ENCODE measurements around the gene ZNF143.
A peak's percentile ranks its signal among the peaks of the same experiment; 100 is the strongest.

ZNF143 gene

DNA sequence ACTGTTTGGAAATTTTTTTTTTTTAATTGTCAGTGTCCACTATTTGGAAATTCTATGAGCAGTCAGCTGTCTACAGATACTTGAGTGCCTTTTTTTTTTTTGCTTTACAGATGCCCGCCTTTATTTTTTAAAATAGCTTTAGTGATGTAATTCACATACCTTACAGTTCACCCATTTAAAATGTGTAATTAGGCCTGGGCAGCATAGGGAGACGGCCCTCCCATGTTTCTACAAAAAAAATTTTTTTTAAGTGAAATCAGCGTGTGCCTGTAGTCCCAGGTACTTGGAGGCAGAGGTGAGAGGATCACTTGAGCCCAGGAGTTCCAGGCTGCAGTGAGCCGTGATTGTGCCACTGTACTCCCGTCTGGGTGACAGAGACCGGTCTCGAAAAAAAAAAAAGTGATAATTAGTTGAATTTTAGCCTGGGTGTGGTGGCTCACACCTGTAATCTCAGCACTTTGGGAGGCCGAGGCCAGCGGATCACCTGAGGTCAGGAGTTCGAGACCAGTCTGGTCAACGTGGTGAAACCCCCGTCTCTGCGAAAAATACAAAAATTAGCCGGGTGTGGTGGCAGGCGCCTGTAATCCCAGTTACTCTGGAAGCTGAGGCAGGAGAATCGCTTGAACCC is 1.5 kb downstream of the ZNF143 start:
- H3K9me3 ChIP-seq (ENCODE audit: control insufficient read depth in 1 of 2, low read length in 2 of 2), result no peaks in the 10 kb centered on the region
- H3K4me3 ChIP-seq (ENCODE audit: low read depth in 1 of 2, low read length in 2 of 2), result peak overlapping the region; percentile 69 to 83
- H3K27me3 ChIP-seq (ENCODE audit: low read depth, low read length), result no peaks in the 10 kb centered on the region
- peaks cover 0 to 11% of the 10 kb centered on the region in 2 donors for H3K4me1 ChIP-seq (ENCODE audit: control insufficient read depth in 1 of 2, insufficient read depth in 2 of 2, low read length in 2 of 2)
- H3K36me3 ChIP-seq (ENCODE audit: control insufficient read depth in 1 of 2, insufficient read depth in 2 of 2, low read length in 2 of 2), result peaks cover 0 to 18% of the 10 kb centered on the region in 2 donors
- H3K27ac ChIP-seq (ENCODE audit: low read length), result peak overlapping the region; percentile 98

DNA sequence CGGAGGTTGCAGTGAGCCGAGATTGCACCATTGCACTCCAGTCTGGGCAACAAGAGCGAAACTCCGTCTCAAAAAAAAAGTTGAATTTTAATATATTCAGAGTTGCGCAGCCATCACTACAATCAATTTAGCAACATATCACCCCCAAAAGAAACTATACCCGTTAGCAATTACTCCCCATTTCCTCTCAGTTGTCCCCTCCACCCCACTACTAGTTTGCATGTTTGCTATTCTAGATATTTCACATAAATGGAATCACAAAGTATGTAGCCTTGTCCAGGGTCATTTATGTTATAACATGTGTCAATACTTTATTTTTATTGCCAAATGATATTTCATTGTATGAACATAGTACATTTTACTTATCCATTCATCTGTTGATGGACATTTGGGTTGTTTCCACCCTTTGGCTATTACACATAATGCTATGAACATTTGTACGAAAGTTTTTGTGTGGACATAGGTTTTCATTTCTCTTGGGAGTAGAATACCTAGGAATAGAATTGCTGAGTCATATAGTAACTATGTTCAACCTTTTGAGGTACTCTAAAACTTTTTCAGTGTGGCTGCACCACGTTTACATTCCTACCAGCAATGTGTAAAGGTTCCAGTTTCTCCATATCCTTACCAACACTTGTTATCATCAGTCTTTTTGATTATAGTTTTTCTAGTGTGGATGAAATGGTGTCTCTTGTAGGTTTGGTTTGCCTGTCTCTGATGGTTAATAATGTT is 2.2 kb downstream of the ZNF143 start:
- H3K4me1 ChIP-seq (ENCODE audit: control insufficient read depth in 1 of 2, insufficient read depth in 2 of 2, low read length in 2 of 2), result peaks cover 0 to 11% of the 10 kb centered on the region in 2 donors
- H3K36me3 ChIP-seq (ENCODE audit: control insufficient read depth in 1 of 2, insufficient read depth in 2 of 2, low read length in 2 of 2), result peaks cover 0 to 18% of the 10 kb centered on the region in 2 donors
- peak overlapping the region in 1 of 2 donors; percentile 16 for H3K4me3 ChIP-seq (ENCODE audit: low read depth in 1 of 2, low read length in 2 of 2)
- no peaks in the 10 kb centered on the region for H3K27me3 ChIP-seq (ENCODE audit: low read depth, low read length)
- H3K9me3 ChIP-seq (ENCODE audit: control insufficient read depth in 1 of 2, low read length in 2 of 2), result no peaks in the 10 kb centered on the region
- H3K27ac ChIP-seq (ENCODE audit: low read length), result no peak overlapping the region

DNA sequence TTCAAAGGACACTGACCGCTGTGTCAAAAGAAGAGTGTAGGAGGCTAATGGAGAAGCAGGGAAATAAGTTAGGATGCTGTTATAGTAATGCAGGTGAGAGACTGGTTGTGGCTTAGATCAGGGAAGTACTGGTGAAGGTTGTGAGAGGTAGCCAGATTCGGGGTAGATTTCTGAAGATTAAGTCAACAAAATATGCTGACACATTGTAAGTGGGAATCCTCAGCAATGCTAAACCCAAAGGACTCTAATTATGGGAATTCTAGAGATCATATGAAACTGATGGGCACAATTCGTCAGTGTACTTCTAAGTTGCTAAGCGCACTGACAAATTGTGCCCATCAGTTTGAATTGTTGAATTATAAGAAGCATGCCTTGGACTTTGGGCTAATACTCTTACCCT is 10.0 kb downstream of the ZNF143 start:
- Histone ChIP-seq H3K4me3 (ENCODE audit: low read depth in 1 of 2, low read length in 2 of 2) (no peak overlapping the region), H3K27me3 (ENCODE audit: low read depth, low read length) (no peaks in the 10 kb centered on the region), H3K36me3 (ENCODE audit: control insufficient read depth in 1 of 2, insufficient read depth in 2 of 2, low read length in 2 of 2) (peaks cover 18 to 40% of the 10 kb centered on the region in 2 donors), H3K4me1 (ENCODE audit: control insufficient read depth in 1 of 2, insufficient read depth in 2 of 2, low read length in 2 of 2) (no peaks in the 10 kb centered on the region), H3K9me3 (ENCODE audit: control insufficient read depth in 1 of 2, low read length in 2 of 2) (no peaks in the 10 kb centered on the region), H3K27ac (ENCODE audit: low read length) (no peak overlapping the region)

DNA sequence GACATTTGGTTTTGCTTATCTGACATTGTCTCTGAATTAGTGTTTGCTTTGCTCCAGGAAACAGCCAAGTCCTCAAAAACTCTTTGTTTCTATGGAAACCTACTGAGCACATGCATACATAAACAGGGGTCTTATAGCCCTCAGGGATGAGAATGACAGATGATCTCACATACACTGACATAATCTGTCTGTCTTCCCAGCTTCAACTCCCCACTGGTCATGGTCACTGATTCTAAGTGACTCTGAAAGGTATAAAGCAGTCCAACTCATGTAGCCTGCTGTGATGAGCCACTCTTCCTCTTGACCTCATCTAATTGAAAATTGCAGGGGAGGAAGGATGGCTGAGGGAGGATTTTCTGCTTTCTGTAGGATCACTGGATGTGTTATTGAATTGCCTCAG is 12.6 kb downstream of the ZNF143 start:
- Histone ChIP-seq H3K9me3 (ENCODE audit: control insufficient read depth in 1 of 2, low read length in 2 of 2) (no peaks in the 10 kb centered on the region), H3K4me1 (ENCODE audit: control insufficient read depth in 1 of 2, insufficient read depth in 2 of 2, low read length in 2 of 2) (no peaks in the 10 kb centered on the region), H3K27me3 (ENCODE audit: low read depth, low read length) (no peaks in the 10 kb centered on the region), H3K4me3 (ENCODE audit: low read depth in 1 of 2, low read length in 2 of 2) (no peak overlapping the region), H3K36me3 (ENCODE audit: control insufficient read depth in 1 of 2, insufficient read depth in 2 of 2, low read length in 2 of 2) (peaks cover 20 to 44% of the 10 kb centered on the region in 2 donors), H3K27ac (ENCODE audit: low read length) (no peak overlapping the region)

DNA sequence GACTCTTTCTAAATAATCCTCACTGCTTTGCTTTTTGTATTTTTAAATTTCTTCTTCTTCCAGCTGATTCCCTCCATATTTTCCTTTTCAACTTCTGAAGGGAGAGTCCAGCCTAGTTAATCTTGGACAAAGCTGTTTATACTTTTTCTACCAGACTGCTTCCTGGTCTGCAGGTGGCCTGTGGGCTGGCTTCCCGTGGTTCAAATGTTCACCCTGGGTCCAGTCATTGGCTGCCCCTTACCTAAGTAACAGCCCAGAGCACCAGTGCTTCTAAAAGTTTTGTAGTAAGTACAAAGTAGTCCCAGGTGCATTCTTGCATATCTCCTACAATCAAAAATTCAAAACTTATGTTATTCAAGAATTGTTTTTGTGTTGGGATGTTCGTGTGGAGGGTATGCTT is 19.1 kb downstream of the ZNF143 start:
- Histone ChIP-seq H3K4me3 (ENCODE audit: low read depth in 1 of 2, low read length in 2 of 2) (no peak overlapping the region), H3K4me1 (ENCODE audit: control insufficient read depth in 1 of 2, insufficient read depth in 2 of 2, low read length in 2 of 2) (no peaks in the 10 kb centered on the region), H3K9me3 (ENCODE audit: control insufficient read depth in 1 of 2, low read length in 2 of 2) (no peaks in the 10 kb centered on the region), H3K27ac (ENCODE audit: low read length) (no peak overlapping the region), H3K27me3 (ENCODE audit: low read depth, low read length) (no peaks in the 10 kb centered on the region), H3K36me3 (ENCODE audit: control insufficient read depth in 1 of 2, insufficient read depth in 2 of 2, low read length in 2 of 2) (peaks cover 17 to 37% of the 10 kb centered on the region in 2 donors)

DNA sequence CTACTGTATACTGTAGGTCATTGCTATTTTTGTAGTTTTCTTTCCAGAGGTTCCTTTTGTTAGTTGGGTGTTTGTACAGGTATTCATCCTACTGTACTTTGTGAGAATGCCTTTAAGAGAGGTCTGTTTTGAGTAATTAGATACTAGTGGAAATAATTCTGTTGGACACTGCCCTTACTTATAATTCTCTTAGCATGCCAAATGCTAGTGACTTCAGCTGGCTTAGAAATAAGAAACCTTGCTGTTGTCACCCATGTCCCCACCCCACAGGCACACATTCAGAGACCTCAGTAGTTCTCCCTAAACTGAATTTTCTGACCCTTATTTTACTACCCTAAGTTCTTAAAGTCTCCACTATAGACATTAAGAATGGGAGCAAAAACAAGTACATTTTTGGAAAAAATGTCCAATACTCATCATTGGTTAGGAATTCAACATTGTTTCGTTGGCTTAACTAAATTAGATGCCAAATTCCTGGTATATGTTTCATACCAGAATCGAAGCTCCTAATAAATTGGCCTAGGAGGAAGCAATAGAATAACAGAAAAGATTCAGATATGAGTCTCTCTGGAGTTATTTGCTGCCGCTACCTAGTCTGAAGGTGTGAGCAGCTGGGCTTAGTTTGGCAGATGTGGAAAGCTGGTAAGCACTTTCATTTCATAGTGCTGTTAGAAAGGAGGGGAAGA is 28.4 kb downstream of the ZNF143 start:
- Histone ChIP-seq H3K9me3 (ENCODE audit: control insufficient read depth in 1 of 2, low read length in 2 of 2) (no peaks in the 10 kb centered on the region), H3K27me3 (ENCODE audit: low read depth, low read length) (no peaks in the 10 kb centered on the region), H3K36me3 (ENCODE audit: control insufficient read depth in 1 of 2, insufficient read depth in 2 of 2, low read length in 2 of 2) (peaks cover 8 to 34% of the 10 kb centered on the region in 2 donors), H3K27ac (ENCODE audit: low read length) (no peak overlapping the region), H3K4me1 (ENCODE audit: control insufficient read depth in 1 of 2, insufficient read depth in 2 of 2, low read length in 2 of 2) (no peaks in the 10 kb centered on the region), H3K4me3 (ENCODE audit: low read depth in 1 of 2, low read length in 2 of 2) (no peak overlapping the region)

DNA sequence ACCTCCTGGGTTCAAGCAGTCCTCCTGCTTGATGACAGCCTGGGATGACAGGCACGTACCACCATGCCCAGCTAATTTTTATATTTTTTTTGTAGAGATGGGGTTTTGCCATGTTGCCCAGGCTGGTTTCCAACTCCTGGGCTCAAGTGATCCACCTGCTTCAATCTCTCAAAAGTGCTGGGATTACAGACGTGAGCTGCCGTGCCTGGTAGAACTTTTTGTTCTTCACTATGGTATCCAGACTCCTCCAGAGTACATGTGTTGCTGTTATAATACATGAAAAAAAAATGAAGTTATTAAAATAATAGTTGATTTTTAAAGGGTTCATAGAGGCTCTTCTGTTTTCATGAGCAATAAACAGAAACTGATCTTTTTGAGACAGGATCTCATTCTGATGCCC is 29.6 kb downstream of the ZNF143 start:
- Histone ChIP-seq H3K27me3 (ENCODE audit: low read depth, low read length) (no peaks in the 10 kb centered on the region), H3K4me3 (ENCODE audit: low read depth in 1 of 2, low read length in 2 of 2) (no peak overlapping the region), H3K36me3 (ENCODE audit: control insufficient read depth in 1 of 2, insufficient read depth in 2 of 2, low read length in 2 of 2) (peaks cover 9 to 39% of the 10 kb centered on the region in 2 donors), H3K4me1 (ENCODE audit: control insufficient read depth in 1 of 2, insufficient read depth in 2 of 2, low read length in 2 of 2) (no peaks in the 10 kb centered on the region), H3K9me3 (ENCODE audit: control insufficient read depth in 1 of 2, low read length in 2 of 2) (no peaks in the 10 kb centered on the region), H3K27ac (ENCODE audit: low read length) (no peak overlapping the region)

DNA sequence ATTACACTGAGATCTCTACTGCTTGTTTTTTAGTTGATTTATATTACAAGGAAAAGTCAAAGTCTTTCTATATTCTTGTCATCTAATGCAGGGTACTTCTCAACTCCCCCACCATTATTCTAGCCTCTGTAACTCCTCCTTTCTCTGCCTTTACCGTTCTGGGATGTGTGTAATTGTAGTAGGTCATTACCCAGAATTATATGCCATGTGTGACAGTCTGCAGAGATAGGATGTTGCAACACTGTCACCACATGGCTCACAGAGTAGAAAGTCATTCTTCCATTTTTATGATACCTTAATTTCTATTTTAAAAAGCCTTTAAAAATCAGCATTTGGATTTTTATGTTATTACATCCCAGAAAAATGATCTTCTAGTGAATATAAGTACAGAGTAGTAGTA is 32.7 kb downstream of the ZNF143 start:
- no peak overlapping the region for H3K27ac ChIP-seq (ENCODE audit: low read length)
- peaks cover 23 to 55% of the 10 kb centered on the region in 2 donors for H3K36me3 ChIP-seq (ENCODE audit: control insufficient read depth in 1 of 2, insufficient read depth in 2 of 2, low read length in 2 of 2)
- H3K9me3 ChIP-seq (ENCODE audit: control insufficient read depth in 1 of 2, low read length in 2 of 2), result no peaks in the 10 kb centered on the region
- H3K27me3 ChIP-seq (ENCODE audit: low read depth, low read length), result no peaks in the 10 kb centered on the region
- no peaks in the 10 kb centered on the region for H3K4me1 ChIP-seq (ENCODE audit: control insufficient read depth in 1 of 2, insufficient read depth in 2 of 2, low read length in 2 of 2)
- H3K4me3 ChIP-seq (ENCODE audit: low read depth in 1 of 2, low read length in 2 of 2), result no peak overlapping the region

DNA sequence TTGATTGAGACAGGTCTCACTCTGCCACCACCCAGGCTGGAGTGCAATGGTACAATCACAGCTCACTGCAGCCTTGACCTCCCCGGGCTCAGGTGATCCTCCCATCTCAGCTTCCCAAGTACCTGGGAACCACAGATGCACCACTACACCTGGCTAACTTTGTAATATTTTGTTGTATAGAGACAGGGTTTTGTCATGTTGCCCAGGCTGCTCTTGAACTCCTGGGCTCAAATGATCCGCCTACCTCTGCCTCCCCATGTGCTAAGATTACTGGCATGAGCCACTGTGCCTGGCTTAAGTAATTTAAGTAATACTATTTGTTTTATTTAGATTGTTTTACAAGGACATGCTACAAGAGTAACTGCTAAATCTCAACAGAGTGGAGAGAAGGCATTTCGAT is 33.5 kb downstream of the ZNF143 start:
- H3K4me1 ChIP-seq (ENCODE audit: control insufficient read depth in 1 of 2, insufficient read depth in 2 of 2, low read length in 2 of 2), result no peaks in the 10 kb centered on the region
- H3K4me3 ChIP-seq (ENCODE audit: low read depth in 1 of 2, low read length in 2 of 2), result no peak overlapping the region
- H3K27ac ChIP-seq (ENCODE audit: low read length), result no peak overlapping the region
- no peaks in the 10 kb centered on the region for H3K9me3 ChIP-seq (ENCODE audit: control insufficient read depth in 1 of 2, low read length in 2 of 2)
- H3K36me3 ChIP-seq (ENCODE audit: control insufficient read depth in 1 of 2, insufficient read depth in 2 of 2, low read length in 2 of 2), result peaks cover 25 to 56% of the 10 kb centered on the region in 2 donors
- no peaks in the 10 kb centered on the region for H3K27me3 ChIP-seq (ENCODE audit: low read depth, low read length)

DNA sequence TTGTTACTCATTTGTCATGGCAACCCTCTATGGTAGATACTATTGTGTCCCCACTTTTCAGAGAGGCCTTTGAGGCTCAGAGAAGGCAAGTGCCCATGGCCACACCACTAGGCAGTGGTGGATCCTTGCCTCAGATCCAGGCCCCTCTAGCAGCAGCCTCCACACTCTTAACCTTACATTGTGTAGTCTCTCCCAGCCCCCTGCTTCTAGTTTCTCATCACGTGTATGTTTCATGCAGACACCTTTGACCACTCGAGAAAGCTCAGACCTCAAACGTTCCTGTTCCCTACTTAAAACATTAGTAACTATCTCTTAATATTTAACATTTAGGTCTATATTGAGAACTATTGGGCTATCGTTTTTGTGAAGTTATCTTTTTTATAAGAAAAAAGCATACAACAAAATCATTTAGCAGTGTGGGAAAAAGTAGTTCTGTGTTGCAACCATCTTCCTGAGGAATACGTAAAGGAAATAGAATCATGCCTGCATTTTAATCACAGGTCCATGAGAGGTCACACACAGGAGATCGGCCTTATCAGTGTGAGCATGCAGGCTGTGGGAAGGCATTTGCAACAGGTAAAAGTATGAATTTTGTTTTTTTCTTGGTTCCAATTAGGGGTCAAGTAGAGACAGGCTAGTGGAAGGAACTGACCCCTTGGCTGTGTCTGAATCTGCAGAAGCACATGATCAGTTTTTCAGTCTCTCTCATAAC is 35.1 kb downstream of the ZNF143 start:
- no peaks in the 10 kb centered on the region for H3K9me3 ChIP-seq (ENCODE audit: control insufficient read depth in 1 of 2, low read length in 2 of 2)
- peaks cover 30 to 67% of the 10 kb centered on the region in 2 donors for H3K36me3 ChIP-seq (ENCODE audit: control insufficient read depth in 1 of 2, insufficient read depth in 2 of 2, low read length in 2 of 2)
- H3K4me1 ChIP-seq (ENCODE audit: control insufficient read depth in 1 of 2, insufficient read depth in 2 of 2, low read length in 2 of 2), result no peaks in the 10 kb centered on the region
- H3K4me3 ChIP-seq (ENCODE audit: low read depth in 1 of 2, low read length in 2 of 2), result no peak overlapping the region
- no peak overlapping the region for H3K27ac ChIP-seq (ENCODE audit: low read length)
- no peaks in the 10 kb centered on the region for H3K27me3 ChIP-seq (ENCODE audit: low read depth, low read length)

DNA sequence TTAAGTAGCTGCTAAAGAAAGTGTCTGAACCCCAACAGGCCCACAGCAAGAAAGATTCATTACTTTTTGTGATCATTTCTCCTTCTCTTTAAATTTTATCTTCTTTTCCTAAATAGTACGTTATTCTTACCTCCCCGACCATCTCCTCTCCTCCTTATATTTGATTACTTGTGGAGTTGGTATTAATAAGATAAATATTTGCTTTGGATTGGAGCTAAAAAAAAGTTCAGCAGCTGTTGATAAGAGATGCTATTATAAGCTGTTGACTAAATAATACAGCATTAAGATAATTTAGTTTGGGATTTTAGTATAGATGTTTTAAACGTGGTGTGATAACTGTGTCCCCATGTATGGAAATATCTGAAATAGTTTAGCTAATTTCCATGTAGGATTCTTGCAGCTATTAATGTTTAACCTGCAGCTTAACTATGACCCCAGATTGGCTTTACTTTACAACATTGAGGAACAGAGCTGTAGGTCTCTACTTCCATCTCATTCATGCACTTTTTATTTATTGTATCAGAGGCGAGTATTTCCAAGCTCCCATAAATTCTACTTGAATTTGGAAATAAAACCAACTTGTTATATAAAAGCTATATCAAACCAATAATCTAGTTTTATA is 37.8 kb downstream of the ZNF143 start:
- peaks cover 37 to 74% of the 10 kb centered on the region in 2 donors for H3K36me3 ChIP-seq (ENCODE audit: control insufficient read depth in 1 of 2, insufficient read depth in 2 of 2, low read length in 2 of 2)
- H3K27ac ChIP-seq (ENCODE audit: low read length), result no peak overlapping the region
- no peaks in the 10 kb centered on the region for H3K4me1 ChIP-seq (ENCODE audit: control insufficient read depth in 1 of 2, insufficient read depth in 2 of 2, low read length in 2 of 2)
- H3K4me3 ChIP-seq (ENCODE audit: low read depth in 1 of 2, low read length in 2 of 2), result no peak overlapping the region
- H3K27me3 ChIP-seq (ENCODE audit: low read depth, low read length), result no peaks in the 10 kb centered on the region
- H3K9me3 ChIP-seq (ENCODE audit: control insufficient read depth in 1 of 2, low read length in 2 of 2), result no peaks in the 10 kb centered on the region
